SKM-1 (cell line): Measurements from ENCODE around the gene HEATR3.

ENCODE experiments used
- DNase-seq: peaks from one replicate; lab custom pipeline; 2025; ENCODE audit not compliant: unreplicated experiment; lab: John Stamatoyannopoulos, UW

HEATR3 gene

DNA sequence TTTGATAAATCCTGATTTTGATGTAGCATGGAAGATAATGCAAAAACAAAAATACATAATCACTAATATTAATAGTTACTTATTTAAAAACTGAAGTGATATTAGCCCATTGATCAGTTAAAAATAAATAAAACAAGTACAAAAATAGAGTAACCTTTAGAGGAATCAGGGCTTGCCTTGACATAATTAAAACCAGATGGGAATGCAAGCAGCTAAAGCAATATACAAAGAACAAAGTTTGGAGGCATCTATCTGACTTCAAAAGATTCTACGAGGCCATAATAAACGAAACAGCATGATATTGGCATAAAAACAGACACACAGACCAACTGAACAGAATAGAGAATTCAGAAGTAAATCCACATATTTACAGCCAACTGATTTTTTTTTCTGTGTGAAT is 15.0 kb upstream of the HEATR3 start:
- DNase-seq, result no peak

DNA sequence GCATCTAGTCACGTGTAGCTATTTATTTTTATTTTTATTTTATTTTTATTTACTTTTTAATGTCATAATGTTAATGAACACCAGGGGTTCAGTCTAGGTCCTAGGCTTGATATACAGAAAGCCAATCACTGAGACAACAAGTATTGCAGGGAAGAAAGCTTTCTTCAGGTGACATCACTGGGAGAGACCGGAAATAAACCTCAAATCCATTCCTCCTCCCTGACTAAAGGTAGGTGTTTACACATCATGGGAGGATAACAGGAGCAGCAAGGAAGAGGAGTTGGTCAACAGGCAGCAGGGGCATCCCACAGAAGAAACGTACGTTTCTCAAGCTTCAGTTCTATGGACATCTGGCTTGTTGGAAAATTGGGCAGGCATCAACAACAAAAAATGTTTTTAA is 9.5 kb upstream of the HEATR3 start:
- DNase-seq, result no peak

DNA sequence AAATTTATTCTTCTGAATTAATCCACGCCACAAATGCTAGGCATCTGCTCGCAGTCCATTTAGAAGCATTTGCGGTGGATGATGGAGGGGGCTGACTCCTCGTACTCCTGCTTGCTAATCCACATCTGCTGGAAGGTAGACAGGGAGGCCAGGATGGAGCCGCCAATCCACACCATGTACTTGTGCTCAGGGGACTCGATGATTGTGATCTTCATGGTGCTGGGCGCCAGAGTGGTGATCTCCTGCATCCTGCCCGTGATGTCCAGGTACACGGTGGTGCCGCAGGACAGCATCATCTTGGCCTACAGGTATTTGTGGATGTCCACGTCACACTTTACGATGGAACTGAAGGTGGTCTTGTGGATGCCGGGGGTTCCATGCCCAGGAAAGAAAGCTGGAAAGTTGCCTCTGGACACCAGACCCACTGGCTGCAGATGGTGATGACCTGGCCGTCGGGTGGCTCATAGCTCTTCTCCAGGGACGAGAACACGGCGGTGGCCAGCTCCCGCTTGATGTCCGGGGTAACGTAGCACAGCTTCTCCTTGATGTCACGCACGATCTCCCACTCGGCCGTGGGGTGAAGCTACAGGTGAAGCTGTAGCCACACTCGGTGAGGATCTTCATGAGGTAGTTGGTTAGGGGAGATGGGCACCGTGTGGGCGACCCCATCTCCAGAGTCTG is 7.5 kb upstream of the HEATR3 start:
- DNase-seq, result no peak

DNA sequence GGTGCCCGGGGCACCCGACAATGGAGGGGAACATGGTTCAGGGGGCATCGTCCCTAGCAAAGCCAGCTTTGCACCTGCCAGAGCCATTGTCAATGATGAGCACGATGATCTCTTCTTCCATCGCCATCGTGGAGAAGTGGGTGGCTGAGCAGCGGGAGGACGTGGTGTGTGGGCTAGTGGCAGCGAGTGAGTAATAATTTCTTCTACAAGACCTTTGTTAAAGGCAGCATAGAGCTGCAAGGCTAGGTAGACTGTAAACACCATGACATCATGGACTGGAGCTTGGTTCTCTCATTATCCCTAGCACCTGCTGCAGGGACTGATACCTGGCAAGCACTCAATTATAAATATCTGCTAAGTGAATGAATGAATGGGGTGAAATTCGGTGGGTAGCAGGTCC is 6.7 kb upstream of the HEATR3 start:
- no peak for DNase-seq

- no peak for DNase-seq
Measured at GRCh38 chr16:50059669-50060068, 6.1 kb upstream of the HEATR3 start.

GRCh38 chr16:50061326-50061725 is 4.4 kb upstream of the HEATR3 start:
- DNase-seq, result no peak

- DNase-seq, result no peak
Measured at GRCh38 chr16:50065241-50065623, 538 bp upstream of the HEATR3 start.

- no peak for DNase-seq
Measured at GRCh38 chr16:50066482-50067289, 916 bp downstream of the HEATR3 start.

GRCh38 chr16:50067290-50067853 is 1.6 kb downstream of the HEATR3 start:
- peak; percentile 5 for DNase-seq

DNA sequence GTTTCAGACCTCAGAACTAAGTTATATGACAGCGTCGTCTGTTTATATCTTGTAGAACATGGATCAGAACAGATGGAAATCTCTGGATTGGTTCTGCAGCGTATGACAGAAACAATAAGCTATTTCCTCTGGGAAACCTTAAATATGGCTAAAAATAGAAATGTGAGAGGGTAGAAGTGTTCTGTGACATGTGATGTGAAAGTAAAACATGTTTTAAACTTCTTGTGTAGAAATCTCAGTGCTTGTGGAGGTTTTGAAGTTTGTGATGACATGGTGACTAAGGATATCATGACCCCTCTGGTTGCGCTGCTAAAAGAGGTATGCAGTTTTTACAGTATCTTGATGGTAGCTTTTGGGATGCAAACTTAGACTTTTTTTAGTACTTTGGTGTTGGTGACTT is 2.8 kb downstream of the HEATR3 start:
- DNase-seq, result no peak

GRCh38 chr16:50069060-50069459 is 3.3 kb downstream of the HEATR3 start:
- DNase-seq, result no peak

DNA sequence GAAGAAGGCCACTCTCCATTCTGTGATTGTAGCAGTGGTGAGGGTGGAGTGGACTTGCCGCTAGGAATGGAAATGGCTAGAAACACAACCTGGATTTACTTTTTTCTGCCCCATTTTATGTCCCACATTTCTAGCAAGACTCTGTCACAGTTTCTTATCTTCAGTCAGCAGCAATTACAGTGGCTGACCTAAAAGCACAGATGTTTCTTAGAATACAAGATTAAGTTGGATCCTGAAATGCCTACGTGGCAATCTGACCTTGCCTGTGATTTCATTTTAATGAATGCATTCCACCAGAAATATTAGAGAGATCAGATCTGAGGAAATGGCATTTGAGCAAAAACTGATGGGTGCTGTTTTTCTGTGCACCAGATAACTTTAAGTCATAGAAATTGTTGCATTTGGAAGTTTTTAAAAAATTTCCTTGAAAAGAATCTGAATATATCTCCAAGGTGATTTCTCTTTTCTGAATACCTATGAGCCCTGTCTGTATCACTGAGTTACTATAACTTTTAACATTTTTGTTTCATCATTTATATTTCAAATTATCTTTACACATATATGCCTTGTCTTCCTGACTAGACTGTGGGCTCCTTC is 5.4 kb downstream of the HEATR3 start:
- no peak for DNase-seq

GRCh38 chr16:50072730-50073129 is 7.0 kb downstream of the HEATR3 start:
- DNase-seq, result no peak

DNA sequence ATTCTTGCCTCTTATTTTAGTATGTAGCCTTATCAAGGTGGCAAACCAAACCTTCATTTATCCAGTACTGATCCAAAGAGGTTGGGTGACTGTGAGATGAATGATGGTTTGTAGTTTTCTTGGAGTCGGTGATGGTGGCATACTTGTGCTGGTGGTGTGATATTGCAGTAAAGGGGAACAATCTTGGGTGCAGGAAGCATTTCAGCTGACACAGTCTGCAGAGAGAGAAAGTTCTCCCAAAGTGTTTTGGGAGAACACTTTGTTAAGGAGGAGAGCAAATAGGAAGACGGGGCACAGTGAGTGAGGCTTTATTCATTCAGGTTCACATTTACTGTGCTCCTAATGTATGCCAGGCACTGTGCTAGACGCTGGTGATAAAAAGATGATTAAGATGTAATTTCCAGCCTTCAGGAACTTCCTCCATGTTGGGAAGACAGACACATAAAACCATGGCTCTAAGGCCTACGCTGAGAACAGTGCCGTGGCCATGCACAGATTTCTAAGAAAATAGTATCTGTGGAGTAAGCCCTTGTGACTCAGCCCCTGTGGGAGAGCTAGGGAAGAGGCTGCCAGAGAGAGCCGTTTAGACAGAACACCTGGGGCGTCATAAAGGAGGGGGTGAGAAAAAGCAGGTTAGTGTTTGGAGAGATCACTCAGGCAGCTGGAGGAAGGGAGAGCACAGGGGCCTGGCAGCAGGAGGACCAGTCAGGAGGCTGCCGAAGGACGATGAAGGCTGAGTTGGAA is 13.8 kb downstream of the HEATR3 start:
- DNase-seq, result no peak

DNA sequence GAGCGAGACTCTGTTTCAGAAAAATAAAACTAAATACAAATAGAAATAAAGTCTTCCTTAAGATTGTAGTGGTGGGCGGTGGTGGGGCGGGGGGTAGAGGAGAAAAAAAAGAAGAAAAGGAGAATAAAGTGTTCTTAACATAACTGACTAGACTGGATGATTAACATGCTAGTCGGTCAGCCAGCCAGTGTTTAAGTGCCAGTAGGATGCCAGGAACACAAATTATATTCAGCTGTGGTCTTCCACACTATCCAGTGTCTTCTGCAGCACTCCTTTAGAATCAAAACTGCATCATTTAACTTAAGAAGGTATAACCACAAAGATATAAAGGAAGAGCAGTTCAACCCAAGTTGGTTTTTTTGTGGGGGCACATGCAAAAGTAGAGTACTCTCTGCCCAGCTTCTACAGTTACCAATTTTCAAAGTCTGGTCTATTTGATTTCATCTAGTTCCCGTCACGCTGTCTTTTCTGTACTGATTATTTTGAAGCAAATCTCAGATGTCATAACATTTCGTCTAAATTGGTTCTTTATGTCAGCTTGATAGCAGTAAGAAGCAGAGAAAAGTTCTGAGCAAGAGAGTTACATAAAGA is 15.8 kb downstream of the HEATR3 start:
- DNase-seq, result no peak

GRCh38 chr16:50083996-50084395 is 18.2 kb downstream of the HEATR3 start:
- no peak for DNase-seq

GRCh38 chr16:50086176-50086575 is 20.4 kb downstream of the HEATR3 start:
- DNase-seq, result no peak

DNA sequence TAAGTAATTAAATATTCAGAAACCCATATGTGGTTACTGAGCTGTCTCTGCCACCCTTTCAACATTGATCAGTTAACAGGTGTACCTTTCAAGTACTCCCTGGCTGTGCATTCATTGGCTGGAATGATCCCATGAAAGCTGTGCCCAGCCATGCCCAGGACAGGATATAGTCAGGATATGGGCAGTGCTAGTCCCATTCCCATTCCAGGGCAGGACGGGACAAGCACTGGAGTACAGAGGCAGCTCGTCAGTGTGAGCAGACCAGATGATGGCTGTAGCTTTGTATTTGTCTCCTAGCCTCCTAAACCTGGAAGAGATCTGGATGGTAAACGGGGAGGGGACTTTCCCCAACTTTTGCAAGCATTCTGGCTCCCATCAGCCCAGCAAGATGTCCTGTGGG is 22.5 kb downstream of the HEATR3 start:
- no peak for DNase-seq

- DNase-seq, result no peak
Measured at GRCh38 chr16:50092891-50093290, 27.1 kb downstream of the HEATR3 start.

GRCh38 chr16:50093607-50094539 is 28.1 kb downstream of the HEATR3 start:
- DNase-seq, result peak; percentile 9
